ENCODE results near the gene RBM17. TPM values are rescaled to one million over a fixed set of nuclear protein-coding genes. Genes with fewer than 3 reads are reported as not detected.

Gene RBM17
- total and polyA plus RNA-seq, 4 donors: 48.2 to 149 (median 96.4) TPM

GRCh38 chr10:6046773-6047611 is 41.8 kb upstream of the RBM17 start:
- H3K9me3 ChIP-seq (ENCODE audit: control insufficient read depth, insufficient read depth, low read length): no peaks in the 10 kb centered on the region
- whole genome bisulfite sequencing (ENCODE audit: insufficient coverage): 92% methylated on average over 7 of the region's 14 CpGs
- no peaks in the 10 kb centered on the region for H3K27me3 ChIP-seq (ENCODE audit: control insufficient read depth, insufficient read depth, low read length)
- no peak for DNase-seq (ENCODE audit: low read depth in 4 of 6, low spot score in 6 of 6)
- H3K4me3 ChIP-seq (ENCODE audit: low read depth, low read length): no peak overlapping the region
- H3K4me1 ChIP-seq (ENCODE audit: control insufficient read depth, insufficient read depth, low read length): peaks cover 3% of the 10 kb centered on the region
- no peaks in the 10 kb centered on the region for H3K36me3 ChIP-seq (ENCODE audit: control insufficient read depth, insufficient read depth, low read length)
- no peak overlapping the region for H3K27ac ChIP-seq (ENCODE audit: low read depth, low read length)

GRCh38 chr10:6047847-6048246 is 41.0 kb upstream of the RBM17 start:
- no peak overlapping the region for H3K27ac ChIP-seq (ENCODE audit: low read depth, low read length)
- WGBS (ENCODE audit: insufficient coverage): 93% methylated on average over 3 of the region's 7 CpGs
- H3K36me3 ChIP-seq (ENCODE audit: control insufficient read depth, insufficient read depth, low read length): no peaks in the 10 kb centered on the region
- peaks cover 3% of the 10 kb centered on the region for H3K4me1 ChIP-seq (ENCODE audit: control insufficient read depth, insufficient read depth, low read length)
- H3K4me3 ChIP-seq (ENCODE audit: low read depth, low read length): no peak overlapping the region
- no peaks in the 10 kb centered on the region for H3K27me3 ChIP-seq (ENCODE audit: control insufficient read depth, insufficient read depth, low read length)
- DNase-seq (ENCODE audit: low read depth in 4 of 6, low spot score in 6 of 6): no peak
- H3K9me3 ChIP-seq (ENCODE audit: control insufficient read depth, insufficient read depth, low read length): no peaks in the 10 kb centered on the region

DNA sequence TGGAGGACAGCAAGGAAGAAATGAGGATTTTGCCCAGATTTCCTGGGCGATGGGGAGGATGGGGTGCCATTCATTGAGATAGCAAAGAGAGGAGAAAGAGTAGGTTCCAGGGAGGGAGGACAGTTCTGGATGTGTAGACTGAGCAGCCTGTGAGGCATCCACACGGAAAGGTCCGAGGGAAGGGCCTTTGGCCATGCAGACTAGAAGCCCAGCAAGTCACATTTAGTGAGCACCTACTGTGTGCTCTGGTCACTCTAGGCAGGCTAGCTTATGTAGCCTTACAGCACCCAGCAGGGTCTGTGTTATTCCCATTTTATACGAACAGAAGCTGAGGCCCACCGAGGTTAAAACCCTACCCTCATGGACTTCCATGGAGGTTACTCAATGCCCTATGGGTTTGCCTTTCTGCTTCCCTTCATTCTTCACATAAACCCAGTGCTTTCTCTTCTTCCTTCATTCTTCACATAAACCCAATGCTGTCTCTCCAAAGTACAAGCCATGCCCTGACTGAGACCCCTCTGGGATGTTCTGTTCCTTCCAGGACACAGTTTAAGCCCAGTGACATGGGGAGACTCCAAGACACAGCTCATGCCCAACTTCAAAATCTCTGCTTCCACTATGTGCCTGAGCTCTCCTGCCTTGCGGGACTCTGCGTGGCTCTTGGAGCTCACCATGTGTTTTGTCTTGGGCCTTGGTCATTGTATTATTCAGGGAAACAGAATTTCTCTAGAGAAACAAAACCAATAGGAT is 40.4 kb upstream of the RBM17 start:
- H3K4me3 ChIP-seq (ENCODE audit: low read depth, low read length): no peak overlapping the region
- H3K27me3 ChIP-seq (ENCODE audit: control insufficient read depth, insufficient read depth, low read length): no peaks in the 10 kb centered on the region
- H3K36me3 ChIP-seq (ENCODE audit: control insufficient read depth, insufficient read depth, low read length): no peaks in the 10 kb centered on the region
- no peaks in the 10 kb centered on the region for H3K9me3 ChIP-seq (ENCODE audit: control insufficient read depth, insufficient read depth, low read length)
- 92% methylated on average over 5 of the region's 7 CpGs for WGBS (ENCODE audit: insufficient coverage)
- no peak for DNase-seq (ENCODE audit: low read depth in 4 of 6, low spot score in 6 of 6)
- H3K4me1 ChIP-seq (ENCODE audit: control insufficient read depth, insufficient read depth, low read length): peaks cover 3% of the 10 kb centered on the region
- no peak overlapping the region for H3K27ac ChIP-seq (ENCODE audit: low read depth, low read length)

DNA sequence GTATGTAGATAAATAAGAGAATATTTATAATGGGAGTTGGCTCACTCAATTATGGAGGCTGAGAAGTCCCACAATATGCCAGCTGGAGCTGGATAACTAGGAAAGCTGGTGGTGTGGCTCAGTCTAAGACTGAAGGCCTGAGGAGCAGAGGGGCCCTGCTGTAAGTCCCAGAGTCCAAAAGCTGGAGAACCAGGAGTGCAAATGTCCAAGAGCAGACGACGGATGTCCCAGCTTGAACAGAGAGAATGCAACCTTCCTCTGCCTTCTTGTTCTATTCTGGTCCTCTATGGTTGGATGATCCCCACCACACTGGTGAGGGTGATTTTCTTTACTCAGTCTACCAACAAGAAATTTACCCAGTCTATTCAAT is 39.8 kb upstream of the RBM17 start:
- no peak for DNase-seq (ENCODE audit: low read depth in 4 of 6, low spot score in 6 of 6)
- 100% methylated on average over 1 of the region's 2 CpGs for WGBS (ENCODE audit: insufficient coverage)
- no peak overlapping the region for H3K27ac ChIP-seq (ENCODE audit: low read depth, low read length)
- H3K4me3 ChIP-seq (ENCODE audit: low read depth, low read length): no peak overlapping the region
- H3K27me3 ChIP-seq (ENCODE audit: control insufficient read depth, insufficient read depth, low read length): no peaks in the 10 kb centered on the region
- no peaks in the 10 kb centered on the region for H3K9me3 ChIP-seq (ENCODE audit: control insufficient read depth, insufficient read depth, low read length)
- peaks cover 6% of the 10 kb centered on the region for H3K4me1 ChIP-seq (ENCODE audit: control insufficient read depth, insufficient read depth, low read length)
- no peaks in the 10 kb centered on the region for H3K36me3 ChIP-seq (ENCODE audit: control insufficient read depth, insufficient read depth, low read length)

GRCh38 chr10:6050801-6051445 is 37.9 kb upstream of the RBM17 start:
- H3K4me3 ChIP-seq (ENCODE audit: low read depth, low read length): no peak overlapping the region
- H3K4me1 ChIP-seq (ENCODE audit: control insufficient read depth, insufficient read depth, low read length): peaks cover 7% of the 10 kb centered on the region
- no peaks in the 10 kb centered on the region for H3K27me3 ChIP-seq (ENCODE audit: control insufficient read depth, insufficient read depth, low read length)
- no peaks in the 10 kb centered on the region for H3K36me3 ChIP-seq (ENCODE audit: control insufficient read depth, insufficient read depth, low read length)
- H3K9me3 ChIP-seq (ENCODE audit: control insufficient read depth, insufficient read depth, low read length): no peaks in the 10 kb centered on the region
- 58% methylated on average over 13 of the region's 18 CpGs for WGBS (ENCODE audit: insufficient coverage)
- DNase-seq (ENCODE audit: low read depth in 4 of 6, low spot score in 6 of 6): peak in 1 of 6 donors; percentile 33
- H3K27ac ChIP-seq (ENCODE audit: low read depth, low read length): peak overlapping the region; percentile 33

GRCh38 chr10:6052247-6053221 is 36.3 kb upstream of the RBM17 start:
- WGBS (ENCODE audit: insufficient coverage): 94% methylated on average over 7 of the region's 17 CpGs
- peaks cover 7% of the 10 kb centered on the region for H3K4me1 ChIP-seq (ENCODE audit: control insufficient read depth, insufficient read depth, low read length)
- DNase-seq (ENCODE audit: low read depth in 4 of 6, low spot score in 6 of 6): no peak
- H3K27me3 ChIP-seq (ENCODE audit: control insufficient read depth, insufficient read depth, low read length): no peaks in the 10 kb centered on the region
- H3K36me3 ChIP-seq (ENCODE audit: control insufficient read depth, insufficient read depth, low read length): no peaks in the 10 kb centered on the region
- H3K9me3 ChIP-seq (ENCODE audit: control insufficient read depth, insufficient read depth, low read length): no peaks in the 10 kb centered on the region
- H3K4me3 ChIP-seq (ENCODE audit: low read depth, low read length): no peak overlapping the region
- H3K27ac ChIP-seq (ENCODE audit: low read depth, low read length): no peak overlapping the region

- H3K4me3 ChIP-seq (ENCODE audit: low read depth, low read length): no peak overlapping the region
- H3K4me1 ChIP-seq (ENCODE audit: control insufficient read depth, insufficient read depth, low read length): peaks cover 7% of the 10 kb centered on the region
- no peaks in the 10 kb centered on the region for H3K27me3 ChIP-seq (ENCODE audit: control insufficient read depth, insufficient read depth, low read length)
- H3K36me3 ChIP-seq (ENCODE audit: control insufficient read depth, insufficient read depth, low read length): no peaks in the 10 kb centered on the region
- DNase-seq (ENCODE audit: low read depth in 4 of 6, low spot score in 6 of 6): no peak
- WGBS (ENCODE audit: insufficient coverage): 100% methylated on average over 3 of the region's 4 CpGs
- H3K9me3 ChIP-seq (ENCODE audit: control insufficient read depth, insufficient read depth, low read length): no peaks in the 10 kb centered on the region
- no peak overlapping the region for H3K27ac ChIP-seq (ENCODE audit: low read depth, low read length)
These were observed 35.5 kb upstream of the RBM17 start for GRCh38 chr10:6053303-6053702.

- no peak overlapping the region for H3K4me3 ChIP-seq (ENCODE audit: low read depth, low read length)
- no peak overlapping the region for H3K27ac ChIP-seq (ENCODE audit: low read depth, low read length)
- WGBS (ENCODE audit: insufficient coverage): 74% methylated on average over 14 of the region's 18 CpGs
- H3K36me3 ChIP-seq (ENCODE audit: control insufficient read depth, insufficient read depth, low read length): no peaks in the 10 kb centered on the region
- H3K27me3 ChIP-seq (ENCODE audit: control insufficient read depth, insufficient read depth, low read length): no peaks in the 10 kb centered on the region
- H3K4me1 ChIP-seq (ENCODE audit: control insufficient read depth, insufficient read depth, low read length): peaks cover 7% of the 10 kb centered on the region
- no peak for DNase-seq (ENCODE audit: low read depth in 4 of 6, low spot score in 6 of 6)
- H3K9me3 ChIP-seq (ENCODE audit: control insufficient read depth, insufficient read depth, low read length): no peaks in the 10 kb centered on the region
These were observed 34.8 kb upstream of the RBM17 start for GRCh38 chr10:6053816-6054631.
